H54 (cell line): Measurements from ENCODE around the gene VPS13D.

Source experiments
- DNase-seq: peaks from one replicate; pipeline ENCODE4 v3.0.0; 2011; ENCODE audit warnings: low spot score, mixed read lengths; ENCODE audit not compliant: insufficient read length
- FAIRE-seq: peaks from 3 replicates; lab custom pipeline; 2011; peaks lifted over from hg19 to GRCh38; lab: Jason Lieb, UNC
- POLR2A ChIP-seq: IDR thresholded peaks from 2 replicates; pipeline ENCODE4 v1.6.1; 2011; ENCODE audit warnings: low read depth, mild to moderate bottlenecking, low read length

VPS13D gene

DNA sequence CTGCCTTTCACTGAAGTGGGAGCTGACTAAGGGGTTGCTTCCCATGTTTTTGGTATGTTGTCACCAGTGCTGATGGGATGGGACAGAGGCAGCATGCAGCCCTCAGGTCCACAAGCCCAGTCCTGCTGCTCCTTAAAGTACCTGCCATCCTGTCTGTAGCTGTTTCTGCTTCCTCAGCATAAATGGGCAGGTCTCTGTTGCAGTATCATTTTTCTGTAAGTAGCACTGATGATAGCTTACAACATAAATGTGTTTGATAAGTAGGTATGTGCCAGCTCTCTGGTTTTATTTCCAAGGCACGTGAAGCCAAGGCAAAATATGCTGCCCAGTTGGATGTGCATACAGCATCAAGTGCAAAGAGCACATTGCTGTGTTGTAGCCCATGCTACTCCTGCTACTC, 173.0 kb downstream of the VPS13D start:
- DNase-seq (no peak), FAIRE-seq (no peak)
- TF ChIP-seq POLR2A: no peak

DNA sequence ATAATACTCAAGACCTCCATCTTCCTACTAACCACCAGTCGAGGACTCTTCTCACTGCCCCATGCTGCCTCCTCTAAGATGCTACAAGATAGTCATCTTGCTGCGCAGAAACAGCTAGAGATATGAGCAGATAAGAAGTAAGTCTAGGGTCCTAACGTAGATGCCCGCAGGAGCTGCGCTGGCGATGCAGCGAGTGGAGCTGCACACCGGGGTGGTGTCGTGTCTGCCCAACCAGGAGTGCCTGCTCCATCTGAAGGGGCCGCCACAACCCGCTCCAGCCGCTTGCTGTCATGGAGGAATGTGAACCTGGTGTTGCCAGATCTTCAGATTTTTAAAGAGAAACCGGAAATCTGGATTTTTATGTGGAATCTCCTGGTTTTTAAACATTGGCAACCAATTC, 175.1 kb downstream of the VPS13D start:
- no peak for TF ChIP-seq POLR2A
- no peak for FAIRE-seq

DNA sequence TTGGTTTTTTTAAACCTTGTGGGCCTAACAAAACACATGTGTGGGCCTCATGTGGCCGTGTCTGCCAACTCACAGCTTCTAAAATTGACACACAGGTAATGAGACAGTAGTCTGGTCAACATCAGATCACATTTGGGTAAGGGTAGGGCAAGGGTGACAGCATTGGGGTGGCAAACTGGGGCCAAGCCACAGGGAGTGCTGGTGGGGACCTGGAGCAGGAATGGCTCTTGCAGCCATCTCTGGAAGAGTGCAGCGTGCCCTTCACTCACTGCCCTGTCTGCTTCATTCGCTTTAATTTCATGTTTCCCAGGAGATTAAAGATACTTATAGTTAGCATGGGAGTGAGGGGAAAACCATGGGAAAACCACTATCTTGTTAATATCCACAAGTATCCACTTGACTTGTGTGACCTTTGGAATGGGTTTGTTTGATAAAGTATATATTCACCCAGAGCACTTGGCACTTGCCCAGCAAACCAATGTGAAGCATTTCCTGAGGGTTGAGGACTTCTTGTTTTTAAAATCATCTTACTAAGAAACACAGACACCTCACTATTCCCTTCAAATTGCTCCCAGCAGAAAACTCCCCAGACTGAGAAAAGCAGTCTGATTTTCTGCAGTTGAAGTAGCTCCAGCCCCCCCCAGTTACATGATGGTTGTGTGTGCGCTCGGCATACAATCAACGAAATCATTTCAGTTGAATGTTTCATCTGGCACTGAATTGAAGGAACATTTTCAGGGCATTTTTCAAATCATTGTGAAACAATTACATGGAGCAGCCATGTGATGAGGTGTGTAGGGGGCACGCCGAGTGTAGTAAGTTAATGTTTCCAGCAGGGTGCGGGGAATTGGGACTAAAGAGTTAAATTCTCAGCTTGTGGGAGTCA, 175.7 kb downstream of the VPS13D start:
- no peak for DNase-seq
- no peak for TF ChIP-seq POLR2A
- no peak for FAIRE-seq

More for the DNA sequence above, 175.1 kb downstream of the VPS13D start:
- DNase-seq: no peak

GRCh38 chr1:12406211-12407021, 176.6 kb downstream of the VPS13D start:
- DNase-seq (no peak), FAIRE-seq (no peak)
- TF ChIP-seq POLR2A: no peak

DNA sequence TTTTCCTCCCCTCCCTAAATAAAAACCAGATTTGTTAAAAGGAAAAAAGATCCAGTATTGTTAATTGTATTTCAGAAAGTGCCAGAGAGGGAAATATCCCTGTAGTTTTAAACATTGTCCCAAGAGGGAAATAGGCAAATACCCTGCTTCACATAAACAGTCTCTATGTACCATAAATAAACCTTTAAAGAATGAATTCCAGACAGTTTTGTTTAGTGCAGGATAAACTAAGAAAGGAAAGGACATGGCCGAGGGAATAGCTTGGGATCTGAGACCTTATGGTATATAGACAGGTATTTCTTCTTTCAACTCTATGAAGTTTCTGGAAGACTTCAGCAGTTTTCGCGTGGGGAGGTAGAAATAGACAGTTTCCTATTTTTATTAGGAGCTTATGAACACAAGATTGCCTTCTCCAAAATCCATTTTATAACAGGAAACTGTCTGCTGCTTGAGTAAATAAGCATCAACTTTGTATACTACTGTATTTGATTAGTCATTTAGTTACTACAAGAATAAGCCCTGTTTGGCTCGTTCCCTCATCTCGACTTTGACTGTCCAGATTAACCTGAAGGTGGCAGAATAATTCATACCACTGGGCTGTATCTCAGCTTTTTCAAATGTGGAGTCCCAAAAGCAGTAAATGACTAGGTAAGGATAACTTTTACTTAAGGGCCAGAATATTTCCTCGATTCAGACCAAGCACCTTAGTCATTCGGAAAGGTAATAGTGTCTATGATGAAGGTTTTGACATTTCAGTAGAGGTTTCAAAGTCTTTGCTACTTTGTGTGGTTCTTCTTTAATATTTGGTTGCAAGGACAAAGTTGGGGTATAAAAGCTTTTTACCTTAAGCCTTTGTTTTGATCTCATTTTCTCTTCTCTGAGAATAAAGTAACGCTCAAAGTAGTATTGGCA, 177.5 kb downstream of the VPS13D start:
- DNase-seq (no peak), FAIRE-seq (no peak)
- TF ChIP-seq POLR2A: no peak

- TF ChIP-seq POLR2A: no peak
- DNase-seq: no peak
- no peak for FAIRE-seq
These were observed 178.2 kb downstream of the VPS13D start for GRCh38 chr1:12407962-12408454.

DNA sequence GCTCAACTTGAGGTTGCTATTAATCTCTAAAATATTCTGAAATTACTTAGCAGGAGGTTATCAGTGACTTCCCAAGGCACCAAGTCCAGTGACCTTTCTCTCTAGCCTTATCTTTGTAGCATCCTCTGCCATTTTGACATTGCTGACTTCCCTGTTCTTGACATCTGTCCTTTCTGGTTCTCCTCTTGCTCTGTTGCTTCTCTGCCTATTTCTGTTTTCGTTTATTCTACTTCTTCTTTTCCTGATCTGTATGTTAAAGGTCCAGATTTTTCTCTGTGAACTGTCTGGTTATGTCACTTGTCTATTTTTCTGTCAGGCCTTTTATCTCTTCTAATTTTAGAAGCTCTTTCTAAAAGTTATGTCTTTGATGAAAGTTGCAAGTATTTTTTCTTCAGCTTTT, 178.8 kb downstream of the VPS13D start:
- no peak for FAIRE-seq
- TF ChIP-seq POLR2A: no peak
- DNase-seq: no peak

GRCh38 chr1:12409681-12410080, 179.9 kb downstream of the VPS13D start:
- TF ChIP-seq POLR2A: no peak
- DNase-seq (no peak), FAIRE-seq (no peak)

DNA sequence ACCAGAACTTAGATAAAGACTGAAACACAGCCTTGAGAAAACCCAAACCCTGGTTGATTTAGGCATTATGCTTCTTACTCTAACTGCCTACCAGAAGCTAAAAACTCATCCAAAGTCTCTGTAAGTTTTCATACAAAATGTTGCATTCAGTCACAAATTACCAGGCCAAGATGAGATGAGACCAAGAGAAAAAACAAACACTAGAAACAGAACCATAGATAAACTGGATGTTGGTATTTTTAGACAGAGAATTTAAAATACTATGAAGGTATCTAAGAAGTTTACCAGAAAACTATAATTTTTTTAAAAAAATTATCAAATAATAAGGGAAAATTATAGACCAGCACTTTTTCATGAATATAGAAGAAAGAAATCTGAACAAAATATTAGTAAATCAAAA, 180.5 kb downstream of the VPS13D start:
- no peak for FAIRE-seq
- no peak for TF ChIP-seq POLR2A

DNA sequence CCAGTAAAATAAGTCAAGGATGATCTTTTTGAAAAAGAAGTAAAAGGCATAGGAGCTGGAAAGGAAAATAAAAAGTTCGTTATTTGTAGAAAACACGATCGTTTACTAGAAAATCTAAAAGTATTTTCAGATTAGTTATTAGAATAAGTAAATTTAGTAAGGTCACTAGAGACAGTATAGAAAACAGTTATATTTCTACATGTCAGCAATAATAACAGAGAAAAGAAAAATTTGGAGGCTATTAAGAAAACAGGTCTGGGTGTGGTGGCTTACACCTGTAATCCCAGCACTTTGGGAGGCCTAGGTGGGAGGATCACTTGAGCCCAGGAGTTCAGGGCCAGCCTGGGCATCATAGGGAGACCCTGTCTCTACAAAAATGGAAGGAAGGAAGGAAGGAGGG, 181.3 kb downstream of the VPS13D start:
- FAIRE-seq (no peak), DNase-seq (no peak)
- TF ChIP-seq POLR2A: no peak

More for the DNA sequence above, 180.5 kb downstream of the VPS13D start:
- no peak for DNase-seq

- TF ChIP-seq POLR2A: no peak
- no peak for FAIRE-seq
- no peak for DNase-seq
These were observed 181.9 kb downstream of the VPS13D start for GRCh38 chr1:12411747-12412146.

GRCh38 chr1:12412439-12412838, 182.6 kb downstream of the VPS13D start:
- DNase-seq: no peak
- no peak for FAIRE-seq
- no peak for TF ChIP-seq POLR2A
